NCI-H2029 (cell line): ENCODE data around the gene FGF2.
"Not testable (repeated sequence)": the region's sequence is repeated elsewhere in the genome, so short reads cannot be mapped to it uniquely, and the experiment has no call there.

ENCODE experiments used
- DNase-seq: peaks from one replicate; lab custom pipeline; 2025; lab: John Stamatoyannopoulos, UW

Gene FGF2

GRCh38 chr4:122826553-122827257, at the start of gene FGF2:
Gene FGF2, plus strand, starts transcription at chr4:122826831. Its CDS starts 344 bp downstream, at chr4:122827175.
- no peak for DNase-seq

- DNase-seq, result no peak
Observed at GRCh38 chr4:122776916-122777315, 49.7 kb upstream of the FGF2 start.

GRCh38 chr4:122777846-122778673, 48.6 kb upstream of the FGF2 start:
- no peak for DNase-seq

- DNase-seq, result no peak
Observed at GRCh38 chr4:122781486-122781885, 45.1 kb upstream of the FGF2 start.

- no peak for DNase-seq
Observed at GRCh38 chr4:122783301-122784215, 43.1 kb upstream of the FGF2 start.

- DNase-seq, result no peak
Observed at GRCh38 chr4:122784261-122784660, 42.4 kb upstream of the FGF2 start.

- DNase-seq, result no peak
Observed at GRCh38 chr4:122785099-122785498, 41.5 kb upstream of the FGF2 start.

- DNase-seq, result not testable (repeated sequence)
Observed at GRCh38 chr4:122786296-122786695, 40.3 kb upstream of the FGF2 start.

- DNase-seq, result not testable (repeated sequence)
Observed at GRCh38 chr4:122786920-122787319, 39.7 kb upstream of the FGF2 start.

- DNase-seq, result no peak
Observed at GRCh38 chr4:122787940-122788339, 38.7 kb upstream of the FGF2 start.

- DNase-seq, result no peak
Observed at GRCh38 chr4:122788935-122789334, 37.7 kb upstream of the FGF2 start.

- no peak for DNase-seq
Observed at GRCh38 chr4:122793811-122794210, 32.8 kb upstream of the FGF2 start.

- no peak for DNase-seq
Observed at GRCh38 chr4:122796801-122797404, 29.7 kb upstream of the FGF2 start.

- DNase-seq, result no peak
Observed at GRCh38 chr4:122797405-122798094, 29.1 kb upstream of the FGF2 start.

GRCh38 chr4:122798101-122798500, 28.5 kb upstream of the FGF2 start:
- no peak for DNase-seq

- no peak for DNase-seq
Observed at GRCh38 chr4:122798917-122799316, 27.7 kb upstream of the FGF2 start.

GRCh38 chr4:122803788-122804208, 22.8 kb upstream of the FGF2 start:
- DNase-seq, result no peak

GRCh38 chr4:122806981-122807679, 19.5 kb upstream of the FGF2 start:
- DNase-seq, result no peak

- DNase-seq, result no peak
Observed at GRCh38 chr4:122810669-122811068, 16.0 kb upstream of the FGF2 start.

GRCh38 chr4:122811781-122812180, 14.8 kb upstream of the FGF2 start:
- not testable (repeated sequence) for DNase-seq

- not testable (repeated sequence) for DNase-seq
Observed at GRCh38 chr4:122812823-122813222, 13.8 kb upstream of the FGF2 start.
